ENCODE results near the gene GTF2H3.
"Not testable (repeated sequence)": the region's sequence is repeated elsewhere in the genome, so short reads cannot be mapped to it uniquely, and the experiment has no call there.

GTF2H3 gene

GRCh38 chr12:123633379-123634141, at the start of gene GTF2H3, which contains the start of gene EIF2B1:
GTF2H3 (plus strand) TSS chr12:123633829; CDS start chr12:123633860, 31 bp downstream.
EIF2B1 (minus strand) TSS chr12:123633686; CDS start chr12:123633557, 129 bp downstream.
- DNase-seq (ENCODE audit: low read depth in 2 of 2), result peak; percentile 93 to 98

- DNase-seq (ENCODE audit: low read depth in 2 of 2), result no peak
Measured at GRCh38 chr12:123591702-123592481, 41.7 kb upstream of the GTF2H3 start.

- no peak for DNase-seq (ENCODE audit: low read depth in 2 of 2)
Measured at GRCh38 chr12:123595729-123596128, 37.9 kb upstream of the GTF2H3 start.

- DNase-seq (ENCODE audit: low read depth in 2 of 2), result no peak
Measured at GRCh38 chr12:123597100-123597499, 36.5 kb upstream of the GTF2H3 start.

- no peak for DNase-seq (ENCODE audit: low read depth in 2 of 2)
Measured at GRCh38 chr12:123598522-123598921, 35.1 kb upstream of the GTF2H3 start.

GRCh38 chr12:123599310-123599709, 34.3 kb upstream of the GTF2H3 start:
- DNase-seq (ENCODE audit: low read depth in 2 of 2), result no peak

GRCh38 chr12:123599721-123600120, 33.9 kb upstream of the GTF2H3 start:
- no peak for DNase-seq (ENCODE audit: low read depth in 2 of 2)

- peak; percentile 74 to 80 for DNase-seq (ENCODE audit: low read depth in 2 of 2)
Measured at GRCh38 chr12:123601602-123602489, 31.8 kb upstream of the GTF2H3 start, which contains the start of gene DDX55. DDX55 (plus strand) TSS chr12:123602099; CDS start chr12:123602149, 50 bp downstream.

GRCh38 chr12:123602651-123603195, 30.9 kb upstream of the GTF2H3 start:
- DNase-seq (ENCODE audit: low read depth in 2 of 2), result no peak

- not testable (repeated sequence) for DNase-seq (ENCODE audit: low read depth in 2 of 2)
Measured at GRCh38 chr12:123603495-123603894, 30.1 kb upstream of the GTF2H3 start.

GRCh38 chr12:123607756-123608155, 25.9 kb upstream of the GTF2H3 start:
- DNase-seq (ENCODE audit: low read depth in 2 of 2), result no peak

GRCh38 chr12:123608182-123608581, 25.4 kb upstream of the GTF2H3 start:
- DNase-seq (ENCODE audit: low read depth in 2 of 2), result no peak

GRCh38 chr12:123614110-123614509, 19.5 kb upstream of the GTF2H3 start:
- no peak for DNase-seq (ENCODE audit: low read depth in 2 of 2)

- DNase-seq (ENCODE audit: low read depth in 2 of 2), result no peak
Measured at GRCh38 chr12:123614531-123614930, 19.1 kb upstream of the GTF2H3 start.

- DNase-seq (ENCODE audit: low read depth in 2 of 2), result no peak
Measured at GRCh38 chr12:123617144-123617543, 16.5 kb upstream of the GTF2H3 start.

GRCh38 chr12:123617580-123617979, 16.0 kb upstream of the GTF2H3 start:
- no peak for DNase-seq (ENCODE audit: low read depth in 2 of 2)

GRCh38 chr12:123621101-123621500, 12.5 kb upstream of the GTF2H3 start:
- DNase-seq (ENCODE audit: low read depth in 2 of 2), result no peak

- no peak for DNase-seq (ENCODE audit: low read depth in 2 of 2)
Measured at GRCh38 chr12:123621619-123622530, 11.8 kb upstream of the GTF2H3 start.

- DNase-seq (ENCODE audit: low read depth in 2 of 2), result no peak
Measured at GRCh38 chr12:123634142-123634561, 523 bp downstream of the GTF2H3 start.

- no peak for DNase-seq (ENCODE audit: low read depth in 2 of 2)
Measured at GRCh38 chr12:123643911-123644310, 10.3 kb downstream of the GTF2H3 start.

Measured in stimulated activated CD8-positive, alpha-beta memory T cell treated with anti-CD3 and anti-CD28 coated beads, Interleukin-2, amount 100 ng/mL, for 48 hours (primary cell).